ENCODE results near the gene RIN1. TPM values are rescaled to one million over a fixed set of nuclear protein-coding genes. Genes with fewer than 3 reads are reported as not detected.

The RIN1 gene
- total and polyA plus RNA-seq, 2 experiments from 2014 or later = 2.5 to 8.2 TPM

DNA sequence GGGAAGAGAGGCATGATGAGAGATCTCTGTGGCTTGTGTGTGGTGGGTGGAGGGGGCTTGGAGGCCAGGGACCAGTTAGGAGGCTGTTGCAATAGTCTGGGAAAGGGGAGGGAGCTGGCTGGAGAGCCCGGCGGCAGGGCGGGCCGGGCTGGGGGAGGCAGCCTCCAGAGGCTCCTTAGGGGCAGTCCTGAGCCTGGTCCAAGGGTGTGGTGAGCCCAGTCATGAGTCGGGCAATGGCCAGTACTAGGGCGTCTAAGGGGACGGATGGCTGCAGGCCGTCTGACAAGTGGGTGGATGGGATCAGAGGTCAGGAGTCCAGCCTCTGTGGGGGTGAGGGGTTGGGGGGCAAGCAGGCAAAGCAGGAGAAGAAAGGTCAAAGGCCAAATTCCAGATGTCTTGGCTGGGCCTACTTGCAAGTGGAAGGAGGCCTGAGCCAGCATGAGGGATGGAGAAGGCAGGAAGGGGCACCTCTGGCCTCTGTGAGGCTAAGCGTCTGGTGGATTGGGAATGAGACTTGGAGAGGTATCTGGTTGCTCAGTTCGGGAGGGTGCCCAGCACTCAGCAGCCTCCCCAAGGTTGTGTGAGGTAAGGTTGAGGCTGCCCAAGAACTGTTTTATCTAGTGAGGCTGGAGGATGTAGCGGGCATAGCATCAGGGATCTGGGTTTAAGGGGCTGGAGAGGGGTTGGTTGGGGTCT lies 13.4 kb downstream of the RIN1 start:
- Histone ChIP-seq H3K79me2 (replicated peaks; ENCODE audit: insufficient read depth) (no peaks in the 10 kb centered on the region), H3K27me3 (ENCODE audit: insufficient read depth) (no peaks in the 10 kb centered on the region), H3K4me2 (no peak overlapping the region), H4K20me1 (replicated peaks; ENCODE audit: insufficient read depth) (no peaks in the 10 kb centered on the region), H3K36me3 (ENCODE audit: insufficient read depth) (no peaks in the 10 kb centered on the region), H3K9me2 (ENCODE audit: insufficient read depth) (no peaks in the 10 kb centered on the region), H3K27ac (ENCODE audit: low read depth) (no peak overlapping the region), H3K4me1 (ENCODE audit: insufficient read depth) (peaks cover 15% of the 10 kb centered on the region; the same call in 1 of the 2 replicates), H2AFZ (no peak overlapping the region), H3K4me3 (no peak overlapping the region), H3F3A (replicated peaks; ENCODE audit: low read depth) (0 out of 2 replicates have a peak, but pooled peaks cover 4% of the 10 kb centered on the region)
- peaks cover 20% of the 10 kb centered on the region for H3K36me3 Mint-ChIP-seq (ENCODE audit: low read depth)
- TF ChIP-seq, protein P1, sequence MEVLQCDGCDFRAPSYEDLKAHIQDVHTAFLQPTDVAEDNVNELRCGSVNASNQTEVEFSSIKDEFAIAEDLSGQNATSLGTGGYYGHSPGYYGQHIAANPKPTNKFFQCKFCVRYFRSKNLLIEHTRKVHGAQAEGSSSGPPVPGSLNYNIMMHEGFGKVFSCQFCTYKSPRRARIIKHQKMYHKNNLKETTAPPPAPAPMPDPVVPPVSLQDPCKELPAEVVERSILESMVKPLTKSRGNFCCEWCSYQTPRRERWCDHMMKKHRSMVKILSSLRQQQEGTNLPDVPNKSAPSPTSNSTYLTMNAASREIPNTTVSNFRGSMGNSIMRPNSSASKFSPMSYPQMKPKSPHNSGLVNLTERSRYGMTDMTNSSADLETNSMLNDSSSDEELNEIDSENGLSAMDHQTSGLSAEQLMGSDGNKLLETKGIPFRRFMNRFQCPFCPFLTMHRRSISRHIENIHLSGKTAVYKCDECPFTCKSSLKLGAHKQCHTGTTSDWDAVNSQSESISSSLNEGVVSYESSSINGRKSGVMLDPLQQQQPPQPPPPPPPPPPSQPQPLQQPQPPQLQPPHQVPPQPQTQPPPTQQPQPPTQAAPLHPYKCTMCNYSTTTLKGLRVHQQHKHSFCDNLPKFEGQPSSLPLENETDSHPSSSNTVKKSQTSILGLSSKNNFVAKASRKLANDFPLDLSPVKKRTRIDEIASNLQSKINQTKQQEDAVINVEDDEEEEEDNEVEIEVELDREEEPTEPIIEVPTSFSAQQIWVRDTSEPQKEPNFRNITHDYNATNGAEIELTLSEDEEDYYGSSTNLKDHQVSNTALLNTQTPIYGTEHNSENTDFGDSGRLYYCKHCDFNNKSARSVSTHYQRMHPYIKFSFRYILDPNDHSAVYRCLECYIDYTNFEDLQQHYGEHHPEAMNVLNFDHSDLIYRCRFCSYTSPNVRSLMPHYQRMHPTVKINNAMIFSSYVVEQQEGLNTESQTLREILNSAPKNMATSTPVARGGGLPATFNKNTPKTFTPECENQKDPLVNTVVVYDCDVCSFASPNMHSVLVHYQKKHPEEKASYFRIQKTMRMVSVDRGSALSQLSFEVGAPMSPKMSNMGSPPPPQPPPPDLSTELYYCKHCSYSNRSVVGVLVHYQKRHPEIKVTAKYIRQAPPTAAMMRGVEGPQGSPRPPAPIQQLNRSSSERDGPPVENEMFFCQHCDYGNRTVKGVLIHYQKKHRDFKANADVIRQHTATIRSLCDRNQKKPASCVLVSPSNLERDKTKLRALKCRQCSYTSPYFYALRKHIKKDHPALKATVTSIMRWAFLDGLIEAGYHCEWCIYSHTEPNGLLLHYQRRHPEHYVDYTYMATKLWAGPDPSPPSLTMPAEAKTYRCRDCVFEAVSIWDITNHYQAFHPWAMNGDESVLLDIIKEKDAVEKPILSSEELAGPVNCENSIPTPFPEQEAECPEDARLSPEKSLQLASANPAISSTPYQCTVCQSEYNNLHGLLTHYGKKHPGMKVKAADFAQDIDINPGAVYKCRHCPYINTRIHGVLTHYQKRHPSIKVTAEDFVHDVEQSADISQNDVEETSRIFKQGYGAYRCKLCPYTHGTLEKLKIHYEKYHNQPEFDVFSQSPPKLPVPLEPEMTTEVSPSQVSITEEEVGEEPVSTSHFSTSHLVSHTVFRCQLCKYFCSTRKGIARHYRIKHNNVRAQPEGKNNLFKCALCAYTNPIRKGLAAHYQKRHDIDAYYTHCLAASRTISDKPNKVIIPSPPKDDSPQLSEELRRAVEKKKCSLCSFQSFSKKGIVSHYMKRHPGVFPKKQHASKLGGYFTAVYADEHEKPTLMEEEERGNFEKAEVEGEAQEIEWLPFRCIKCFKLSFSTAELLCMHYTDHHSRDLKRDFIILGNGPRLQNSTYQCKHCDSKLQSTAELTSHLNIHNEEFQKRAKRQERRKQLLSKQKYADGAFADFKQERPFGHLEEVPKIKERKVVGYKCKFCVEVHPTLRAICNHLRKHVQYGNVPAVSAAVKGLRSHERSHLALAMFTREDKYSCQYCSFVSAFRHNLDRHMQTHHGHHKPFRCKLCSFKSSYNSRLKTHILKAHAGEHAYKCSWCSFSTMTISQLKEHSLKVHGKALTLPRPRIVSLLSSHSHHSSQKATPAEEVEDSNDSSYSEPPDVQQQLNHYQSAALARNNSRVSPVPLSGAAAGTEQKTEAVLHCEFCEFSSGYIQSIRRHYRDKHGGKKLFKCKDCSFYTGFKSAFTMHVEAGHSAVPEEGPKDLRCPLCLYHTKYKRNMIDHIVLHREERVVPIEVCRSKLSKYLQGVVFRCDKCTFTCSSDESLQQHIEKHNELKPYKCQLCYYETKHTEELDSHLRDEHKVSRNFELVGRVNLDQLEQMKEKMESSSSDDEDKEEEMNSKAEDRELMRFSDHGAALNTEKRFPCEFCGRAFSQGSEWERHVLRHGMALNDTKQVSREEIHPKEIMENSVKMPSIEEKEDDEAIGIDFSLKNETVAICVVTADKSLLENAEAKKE (CRISPR knock-in tag; IDR thresholded peaks at IDR 0.05) = no peak
- TF ChIP-seq, protein P2, sequence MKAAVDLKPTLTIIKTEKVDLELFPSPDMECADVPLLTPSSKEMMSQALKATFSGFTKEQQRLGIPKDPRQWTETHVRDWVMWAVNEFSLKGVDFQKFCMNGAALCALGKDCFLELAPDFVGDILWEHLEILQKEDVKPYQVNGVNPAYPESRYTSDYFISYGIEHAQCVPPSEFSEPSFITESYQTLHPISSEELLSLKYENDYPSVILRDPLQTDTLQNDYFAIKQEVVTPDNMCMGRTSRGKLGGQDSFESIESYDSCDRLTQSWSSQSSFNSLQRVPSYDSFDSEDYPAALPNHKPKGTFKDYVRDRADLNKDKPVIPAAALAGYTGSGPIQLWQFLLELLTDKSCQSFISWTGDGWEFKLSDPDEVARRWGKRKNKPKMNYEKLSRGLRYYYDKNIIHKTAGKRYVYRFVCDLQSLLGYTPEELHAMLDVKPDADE (IDR thresholded peaks at IDR 0.05) = no peak
- TF ChIP-seq, protein P3, sequence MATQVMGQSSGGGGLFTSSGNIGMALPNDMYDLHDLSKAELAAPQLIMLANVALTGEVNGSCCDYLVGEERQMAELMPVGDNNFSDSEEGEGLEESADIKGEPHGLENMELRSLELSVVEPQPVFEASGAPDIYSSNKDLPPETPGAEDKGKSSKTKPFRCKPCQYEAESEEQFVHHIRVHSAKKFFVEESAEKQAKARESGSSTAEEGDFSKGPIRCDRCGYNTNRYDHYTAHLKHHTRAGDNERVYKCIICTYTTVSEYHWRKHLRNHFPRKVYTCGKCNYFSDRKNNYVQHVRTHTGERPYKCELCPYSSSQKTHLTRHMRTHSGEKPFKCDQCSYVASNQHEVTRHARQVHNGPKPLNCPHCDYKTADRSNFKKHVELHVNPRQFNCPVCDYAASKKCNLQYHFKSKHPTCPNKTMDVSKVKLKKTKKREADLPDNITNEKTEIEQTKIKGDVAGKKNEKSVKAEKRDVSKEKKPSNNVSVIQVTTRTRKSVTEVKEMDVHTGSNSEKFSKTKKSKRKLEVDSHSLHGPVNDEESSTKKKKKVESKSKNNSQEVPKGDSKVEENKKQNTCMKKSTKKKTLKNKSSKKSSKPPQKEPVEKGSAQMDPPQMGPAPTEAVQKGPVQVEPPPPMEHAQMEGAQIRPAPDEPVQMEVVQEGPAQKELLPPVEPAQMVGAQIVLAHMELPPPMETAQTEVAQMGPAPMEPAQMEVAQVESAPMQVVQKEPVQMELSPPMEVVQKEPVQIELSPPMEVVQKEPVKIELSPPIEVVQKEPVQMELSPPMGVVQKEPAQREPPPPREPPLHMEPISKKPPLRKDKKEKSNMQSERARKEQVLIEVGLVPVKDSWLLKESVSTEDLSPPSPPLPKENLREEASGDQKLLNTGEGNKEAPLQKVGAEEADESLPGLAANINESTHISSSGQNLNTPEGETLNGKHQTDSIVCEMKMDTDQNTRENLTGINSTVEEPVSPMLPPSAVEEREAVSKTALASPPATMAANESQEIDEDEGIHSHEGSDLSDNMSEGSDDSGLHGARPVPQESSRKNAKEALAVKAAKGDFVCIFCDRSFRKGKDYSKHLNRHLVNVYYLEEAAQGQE (IDR thresholded peaks at IDR 0.05; ENCODE audit: unreplicated experiment) = no peak
- TF ChIP-seq POLR2AphosphoS5 (IDR thresholded peaks at IDR 0.05; ENCODE audit: low read depth) (no peak), ZNF331 (CRISPR knock-in tag; IDR thresholded peaks at IDR 0.05; ENCODE audit: low read depth) (no peak)
- DNase-seq (ENCODE audit: low spot score) (no peak), ATAC-seq (no peak)
- peaks cover 21% of the 10 kb centered on the region for H3K9me3 Mint-ChIP-seq
- no peak overlapping the region for H3K4me3 Mint-ChIP-seq
- no peak overlapping the region for H3K27ac Mint-ChIP-seq
- H3K27me3 Mint-ChIP-seq (ENCODE audit: insufficient read depth, low read depth, poor library complexity) = peaks cover 30% of the 10 kb centered on the region
- H3K4me1 Mint-ChIP-seq = peaks cover 26% of the 10 kb centered on the region
